HG02642 (cell line): ENCODE measurements around the gene GSKIP.

Source experiments
- ATAC-seq: cut with Tn5 transposase; IDR thresholded peaks from one replicate; pipeline ENCODE4 v1.9.1; 2021; ENCODE audit warnings: mild to moderate bottlenecking; ENCODE audit not compliant: unreplicated experiment, poor library complexity

The GSKIP gene

GRCh38 chr14:96413526-96413925, 50.2 kb downstream of the GSKIP start:
- ATAC-seq, result no peak

DNA sequence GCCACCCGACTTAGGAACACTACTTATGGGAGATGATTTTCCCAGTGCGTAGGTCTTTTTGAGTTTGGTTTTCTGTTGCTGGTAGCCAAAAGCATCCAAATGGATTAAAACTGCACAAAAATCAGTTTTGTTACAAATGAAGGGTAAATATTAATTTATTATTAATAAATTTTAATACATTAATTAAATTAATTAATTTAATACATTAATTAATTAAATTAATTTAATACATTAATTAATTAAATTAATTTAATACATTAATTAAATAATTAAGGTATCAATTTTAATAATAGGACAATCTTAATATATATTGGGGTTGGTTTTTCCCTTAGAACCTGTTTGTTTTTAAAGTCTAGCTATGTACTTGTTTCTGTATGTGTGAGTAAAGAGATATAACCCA, 52.2 kb downstream of the GSKIP start:
- ATAC-seq, result no peak

DNA sequence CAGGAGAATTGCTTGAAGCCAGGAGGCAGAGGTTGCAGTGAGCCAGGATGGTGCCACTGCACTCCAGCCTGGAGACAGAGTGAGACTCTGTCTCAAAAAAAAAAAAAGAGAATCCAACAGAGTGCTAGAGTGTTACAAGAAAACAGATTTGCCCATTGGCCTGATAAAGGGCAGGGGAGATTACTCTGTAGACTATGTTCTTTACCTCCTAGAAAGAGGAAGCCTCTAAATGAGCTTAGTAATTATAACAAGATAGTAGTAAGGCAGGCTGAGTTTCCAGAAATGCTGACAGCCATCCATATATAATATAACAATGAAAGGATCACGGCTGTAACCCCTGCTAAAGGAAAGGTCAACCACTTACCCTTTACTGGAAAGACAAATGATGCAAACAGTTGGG, 53.0 kb downstream of the GSKIP start:
- ATAC-seq, result no peak

DNA sequence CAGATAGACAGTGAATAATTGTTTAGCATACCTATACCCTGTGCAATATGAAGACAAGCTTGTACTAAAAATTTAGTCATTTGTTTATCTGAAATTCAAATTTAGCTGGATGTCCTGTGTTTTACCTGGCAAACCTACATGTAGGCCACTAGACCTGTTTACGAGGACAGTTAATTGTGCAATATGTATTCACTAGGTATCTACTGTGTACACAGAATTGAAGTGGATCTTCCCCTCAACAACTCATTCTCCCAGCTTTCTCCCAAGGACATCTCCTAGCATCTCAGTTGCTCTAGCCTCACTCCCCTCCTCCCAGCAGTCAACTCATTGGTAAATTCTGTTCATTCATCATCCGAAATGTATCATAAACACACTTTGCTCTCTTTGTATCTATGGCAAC, 53.9 kb downstream of the GSKIP start:
- no peak for ATAC-seq

- ATAC-seq, result no peak
Measured at GRCh38 chr14:96418075-96418474, 54.7 kb downstream of the GSKIP start.

DNA sequence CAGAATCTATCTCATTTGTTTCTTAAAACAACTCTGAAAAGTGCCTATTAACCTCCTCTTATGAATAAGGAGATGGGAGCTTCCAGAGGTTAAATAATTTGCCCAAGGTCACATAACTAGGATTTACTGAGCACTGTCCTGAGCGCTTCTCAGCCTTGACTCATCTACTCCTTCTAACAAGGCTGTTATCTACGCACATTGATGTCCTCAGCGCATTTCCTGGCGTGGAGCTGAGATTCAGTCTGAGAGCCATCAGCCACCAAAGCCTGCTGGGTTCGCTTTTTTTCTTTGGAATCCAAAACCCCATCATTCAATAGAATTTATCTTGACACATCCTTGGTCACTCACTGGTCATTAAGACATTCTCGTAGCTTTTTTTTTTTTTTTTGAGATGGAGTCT, 57.9 kb downstream of the GSKIP start:
- no peak for ATAC-seq

- ATAC-seq, result no peak
Measured at GRCh38 chr14:96422992-96423391, 59.7 kb downstream of the GSKIP start.

GRCh38 chr14:96423446-96424108, 60.3 kb downstream of the GSKIP start:
- peak; percentile 9 for ATAC-seq

DNA sequence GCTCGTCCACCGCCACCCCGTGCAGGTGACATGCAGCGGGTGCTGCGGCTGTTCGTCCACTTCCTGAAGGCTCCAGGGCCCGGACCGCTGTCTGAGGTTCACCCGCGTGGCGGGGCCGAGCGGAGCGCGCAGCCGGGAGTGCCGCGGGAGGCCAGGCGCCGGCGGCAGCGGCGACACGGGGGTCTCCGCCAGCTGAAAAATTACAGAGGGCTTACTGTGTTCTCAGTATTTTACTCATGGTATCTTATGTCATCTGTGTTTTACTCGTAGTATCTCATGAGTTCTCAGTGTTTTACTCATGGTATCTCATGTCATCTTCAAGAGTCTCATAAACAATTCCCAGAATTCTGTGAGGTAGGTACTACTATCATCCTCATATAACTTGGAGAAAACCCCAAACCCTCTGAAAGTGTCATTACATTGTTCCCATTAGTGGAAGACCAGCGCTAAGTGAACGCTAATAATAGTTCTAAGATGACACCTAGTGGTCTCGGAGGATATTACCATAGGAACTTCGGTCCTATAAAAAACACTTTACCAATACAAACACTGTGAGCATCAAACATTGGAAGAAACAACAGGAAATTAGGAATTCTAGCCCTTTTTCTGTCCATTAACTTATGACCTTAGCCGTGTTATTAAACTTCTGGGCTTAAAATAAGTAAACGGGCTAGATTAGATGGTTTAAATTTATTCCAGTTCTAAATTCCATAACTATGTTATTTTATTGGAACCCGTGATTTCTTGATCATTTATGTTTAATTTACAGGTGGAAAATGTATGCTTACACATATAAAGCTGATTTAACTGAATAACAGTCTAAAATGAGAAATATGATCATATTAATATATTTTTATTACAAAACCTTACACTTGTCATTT, 61.0 kb downstream of the GSKIP start:
- peak; percentile 66 for ATAC-seq

- ATAC-seq, result no peak
Measured at GRCh38 chr14:96434040-96434439, 70.7 kb downstream of the GSKIP start.
